Measurements from ENCODE around the gene SUSD3. TPM values are rescaled to one million over a fixed set of nuclear protein-coding genes. Genes with fewer than 3 reads are reported as not detected.

The SUSD3 gene
- total and polyA plus RNA-seq, 2 of the 8 experiments (the other 6 are each of a cell fraction or from before 2014, with no cell fraction given), result 5.5 to 35.4 TPM

DNA sequence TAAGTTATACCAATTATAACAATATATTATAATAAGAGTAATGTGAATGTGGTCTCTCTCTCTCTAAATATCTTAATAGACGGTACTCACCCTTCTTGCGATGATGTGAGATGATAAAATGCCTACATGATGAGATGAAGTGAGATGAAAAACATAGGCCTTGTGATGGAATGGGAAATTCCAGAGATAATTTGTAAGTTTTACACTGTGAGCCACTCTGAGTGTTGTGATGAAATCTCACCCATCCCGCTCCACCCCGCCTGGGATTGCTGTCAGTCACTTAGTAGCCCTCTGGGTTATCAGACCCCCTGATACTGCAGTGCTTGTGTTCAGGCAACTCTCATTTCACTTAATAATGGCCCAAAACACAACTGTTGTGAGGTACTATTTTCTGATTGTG lies 10.5 kb downstream of the SUSD3 start:
- DNase-seq (ENCODE audit: low read depth in 1 of 2, low spot score in 2 of 2) (no peak), FAIRE-seq (no peak)
- H4K8ac ChIP-seq (ENCODE audit: extremely low read depth, insufficient read depth, low read length), result no peak overlapping the region
- H3K79me2 ChIP-seq (ENCODE audit: control insufficient read depth in 1 of 2, insufficient read depth in 2 of 2, low read length in 2 of 2), result no peaks in the 10 kb centered on the region
- H3K56ac ChIP-seq (replicated peaks; ENCODE audit: insufficient read length, low read depth, low read length), result no peak overlapping the region
- no peak overlapping the region for H3K4me3 ChIP-seq (ENCODE audit: extremely low read depth in 1 of 4, insufficient read depth in 2 of 4, low read depth in 3 of 4, low read length in 4 of 4)
- TF ChIP-seq POLR2A (IDR thresholded peaks at IDR 0.05; ENCODE audit: control extremely low read depth in 1 of 2, low read depth in 2 of 2, low read length in 2 of 2) (no peak), CEBPB (IDR thresholded peaks at IDR 0.05; ENCODE audit: low read depth, low read length) (no peak), NRF1 (IDR thresholded peaks at IDR 0.05; ENCODE audit: low read depth, low read length) (no peak), USF2 (IDR thresholded peaks at IDR 0.05; ENCODE audit: low read length) (no peak), SIRT6 (IDR thresholded peaks at IDR 0.05; ENCODE audit: low read length) (no peak), POLR2AphosphoS5 (IDR thresholded peaks at IDR 0.05; ENCODE audit: low read depth, low read length) (no peak), KDM4A (IDR thresholded peaks at IDR 0.05; ENCODE audit: low read depth, low read length, severe bottlenecking) (no peak), TCF12 (IDR thresholded peaks at IDR 0.05; ENCODE audit: low read depth, low read length) (no peak), CHD2 (IDR thresholded peaks at IDR 0.05; ENCODE audit: low read length) (no peak), NANOG (IDR thresholded peaks at IDR 0.05; ENCODE audit: insufficient read depth, low read depth, low read length, poor library complexity, severe bottlenecking) (no peak), KDM1A (IDR thresholded peaks at IDR 0.05; ENCODE audit: borderline replicate concordance, low read length) (no peak), YY1 (IDR thresholded peaks at IDR 0.05; ENCODE audit: low read depth, low read length) (no peak), GTF2F1 (IDR thresholded peaks at IDR 0.05; ENCODE audit: borderline replicate concordance, low read depth, low read length) (no peak), CHD1 (IDR thresholded peaks at IDR 0.05; ENCODE audit: low read depth, low read length) (no peak), CBX8 (IDR thresholded peaks at IDR 0.05; ENCODE audit: borderline replicate concordance, low read depth, low read length) (no peak)
- H2BK15ac ChIP-seq (ENCODE audit: low read length), result no peak overlapping the region
- H3K27ac ChIP-seq (ENCODE audit: low read depth, low read length), result no peak overlapping the region
- no peak overlapping the region for H3K4ac ChIP-seq (replicated peaks; ENCODE audit: insufficient read length, low read depth, low read length)
- H3K18ac ChIP-seq (ENCODE audit: extremely low read depth, low read length), result no peak overlapping the region
- H3K14ac ChIP-seq (ENCODE audit: insufficient read length), result no peak overlapping the region
- H3K9me3 ChIP-seq (ENCODE audit: insufficient read depth in 2 of 2, low read depth in 1 of 2, low read length in 1 of 2), result no peaks in the 10 kb centered on the region
- H3K4me2 ChIP-seq (ENCODE audit: insufficient read depth in 1 of 2, low read depth in 2 of 2, low read length in 2 of 2), result no peak overlapping the region
- H3K36me3 ChIP-seq (ENCODE audit: control insufficient read depth in 2 of 4, insufficient read depth in 4 of 4, low read length in 3 of 4), result no peaks in the 10 kb centered on the region
- H2AK5ac ChIP-seq (ENCODE audit: low read depth, low read length), result no peak overlapping the region
- no peak overlapping the region for H2BK120ac ChIP-seq (replicated peaks; ENCODE audit: low read depth, low read length)
- H4K20me1 ChIP-seq (replicated peaks in 1 of 2; ENCODE audit: control insufficient read depth in 1 of 2, insufficient read depth in 2 of 2, low read length in 2 of 2), result no peaks in the 10 kb centered on the region
- H3K23ac ChIP-seq (ENCODE audit: insufficient read length), result no peak overlapping the region
- no peaks in the 10 kb centered on the region for H3K79me1 ChIP-seq (ENCODE audit: low read depth, low read length)
- H2AFZ ChIP-seq (ENCODE audit: low read length), result no peak overlapping the region
- no peak overlapping the region for H2BK5ac ChIP-seq (ENCODE audit: low read depth, low read length)
- H4K91ac ChIP-seq (replicated peaks; ENCODE audit: insufficient read length, low read length), result no peak overlapping the region
- ChIA-PET CTCF (ENCODE audit: partially characterized antibody) (interaction anchor here (0.7 kb wide), 2 partner anchors 66 to 306 kb away, joined by 3 to 4 read pairs; no protein-coding TSS in a partner anchor), POLR2A (ENCODE audit: partially characterized antibody) (no interaction called here)
- 0 out of 7 replicates have a peak, but pooled peaks cover 0 to 2% (median 0%) of the 10 kb centered on the region in 4 experiments for H3K4me1 ChIP-seq (replicated peaks in 1 of 4; ENCODE audit: control insufficient read depth in 3 of 4, insufficient read depth in 4 of 4, low read length in 3 of 4)
- no peak overlapping the region for H3K9ac ChIP-seq (replicated peaks in 1 of 4; ENCODE audit: extremely low read depth in 1 of 4, low read depth in 3 of 4, low read length in 3 of 4)
- no peaks in the 10 kb centered on the region for H3K27me3 ChIP-seq (replicated peaks in 1 of 4; ENCODE audit: control insufficient read depth in 3 of 4, extremely low read depth in 1 of 4, insufficient read depth in 3 of 4, low read length in 3 of 4)
- H3K23me2 ChIP-seq (ENCODE audit: low read depth, low read length), result no peaks in the 10 kb centered on the region
- 93% methylated on average over 4 of the region's 4 CpGs; no CpG with 5 or more reads in 1 of the 2 experiments for WGBS, 2 experiments (ENCODE audit: extremely low coverage in 1 of 2, insufficient coverage in 1 of 2, insufficient read length in 1 of 2, insufficient replicate concordance in 2 of 2, low coverage in 1 of 2, low lambda C conversion rate in 2 of 2, missing lambda C conversion rate in 1 of 2)
- no peak overlapping the region for H2BK20ac ChIP-seq (ENCODE audit: low read length)
- no peak overlapping the region for H2BK12ac ChIP-seq (ENCODE audit: low read depth, low read length)
- H4K5ac ChIP-seq (ENCODE audit: insufficient read length, low read depth, low read length), result no peak overlapping the region

Measured in H1 (cell line).